Esophagus muscularis mucosa (tissue), 4 donors: ENCODE measurements around the gene PTX4.

Source experiments
- CTCF ChIP-seq, 3 experiments: fragments of 200-600 bp in 2 of 3; fragments of 450-650 bp in 1 of 3; sonication (generic) in 2 of 3; IDR thresholded peaks; one replicate each; pipeline ENCODE4 v1.5.1; 2017 to 2019; ENCODE audit warnings: antibody characterized with exemption in 3 of 3, mild to moderate bottlenecking in 2 of 3, moderate library complexity in 1 of 3
- EP300 ChIP-seq: sonication (generic); formaldehyde crosslinking; IDR thresholded peaks from one replicate; pipeline ENCODE4 v1.6.1; 2017; ENCODE audit warnings: antibody characterized with exemption
- POLR2A ChIP-seq: fragments of 450-650 bp; IDR thresholded peaks from one replicate; pipeline ENCODE4 v1.6.1; 2017; ENCODE audit warnings: antibody characterized with exemption, moderate library complexity, mild to moderate bottlenecking, low read depth

DNA sequence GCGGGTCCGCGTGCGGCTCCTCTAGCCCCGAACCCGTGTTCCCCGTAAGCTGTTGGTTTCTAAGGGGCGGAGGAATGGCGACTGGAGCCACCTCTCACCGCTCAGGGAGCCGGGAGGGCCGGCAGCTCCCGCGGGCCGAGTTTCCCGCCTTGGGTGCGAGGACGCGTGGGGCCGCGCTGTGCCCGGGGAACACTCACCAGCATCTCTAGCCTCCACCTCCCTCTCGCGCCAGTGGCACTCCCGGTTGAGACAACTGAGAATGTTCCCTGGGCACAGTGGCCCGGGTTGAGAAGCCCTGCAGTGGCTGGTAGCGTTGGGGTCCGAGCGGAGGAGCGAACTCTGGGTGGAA, 5.0 kb upstream of the PTX4 start:
- no peak for TF ChIP-seq CTCF (IDR thresholded peaks at IDR 0.05)
- TF ChIP-seq EP300, result no peak
- no peak for TF ChIP-seq POLR2A
